CD4-positive, alpha-beta T cell treated with Interleukin-4 for 4 hours (primary cell): ENCODE results near the gene CCDC122.
"Not testable (repeated sequence)": the region's sequence is repeated elsewhere in the genome, so short reads cannot be mapped to it uniquely, and the experiment has no call there.

Source experiments
- DNase-seq: peaks from one replicate; pipeline ENCODE4 v3.0.0-alpha.2; 2020

Gene CCDC122

DNA sequence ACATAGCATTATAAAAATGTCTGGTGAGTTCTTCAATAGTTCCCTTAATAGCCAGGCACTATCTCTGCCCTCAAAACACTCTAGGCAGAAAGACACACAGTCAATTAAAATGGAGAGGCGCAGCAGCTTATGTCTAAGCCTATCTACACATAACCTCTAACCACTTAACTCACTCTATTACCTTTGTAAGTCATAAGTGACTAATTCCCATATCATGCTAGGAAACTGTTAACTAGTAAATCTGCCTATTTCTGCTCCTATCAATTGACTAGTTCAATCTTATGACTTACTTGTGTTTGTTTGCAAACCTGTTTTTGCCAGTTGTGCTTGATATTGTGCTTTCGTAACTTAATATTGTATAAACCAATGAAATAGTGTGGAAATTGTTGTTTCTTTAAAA is 3.2 kb downstream of the CCDC122 start:
- DNase-seq = no peak

DNA sequence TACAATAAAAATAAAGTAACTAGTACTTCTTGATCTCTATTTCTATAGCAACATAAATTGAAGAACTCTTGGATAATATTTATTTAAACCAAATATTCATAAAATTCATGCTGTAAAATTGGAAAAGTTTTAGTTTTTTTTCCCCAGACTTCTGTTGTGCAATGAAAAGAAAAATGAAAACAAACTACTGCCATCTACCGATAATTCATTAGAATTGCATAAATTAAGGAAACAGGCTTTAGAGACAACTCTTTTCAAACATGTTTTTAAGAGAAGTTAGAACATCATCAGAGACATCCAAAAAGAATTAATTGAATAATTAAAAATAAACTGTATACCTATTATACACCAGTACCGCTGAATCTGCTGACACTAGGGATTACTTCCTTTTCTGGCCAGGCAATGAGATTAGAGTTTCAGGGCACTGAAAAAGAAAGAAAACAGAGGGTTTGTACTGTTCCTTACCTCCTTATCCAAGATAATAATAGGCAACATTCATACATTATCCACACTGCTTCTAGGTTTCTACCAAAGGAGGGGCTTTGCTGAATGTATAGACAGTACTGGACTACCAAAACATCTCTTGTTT is 4.9 kb downstream of the CCDC122 start:
- DNase-seq = peak; percentile 13

DNA sequence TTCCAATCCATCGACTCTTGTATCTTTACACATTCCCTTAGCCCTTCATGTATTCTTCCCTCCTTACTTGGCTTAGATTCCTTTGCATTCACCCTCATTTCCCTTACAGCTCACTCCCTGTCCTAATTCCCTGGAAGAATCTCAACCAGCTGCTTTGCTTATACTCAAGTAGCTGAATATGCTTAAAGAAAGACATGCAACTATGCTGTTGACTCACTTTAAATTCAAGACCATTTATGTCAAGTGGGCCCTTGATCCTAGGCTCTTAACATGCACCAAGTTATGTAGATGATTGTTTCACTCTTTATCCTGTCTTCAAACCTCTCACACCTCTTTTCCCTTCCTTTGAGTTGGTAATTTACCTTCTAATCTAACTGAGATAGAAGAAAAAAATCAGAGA is 7.4 kb downstream of the CCDC122 start:
- DNase-seq = no peak

DNA sequence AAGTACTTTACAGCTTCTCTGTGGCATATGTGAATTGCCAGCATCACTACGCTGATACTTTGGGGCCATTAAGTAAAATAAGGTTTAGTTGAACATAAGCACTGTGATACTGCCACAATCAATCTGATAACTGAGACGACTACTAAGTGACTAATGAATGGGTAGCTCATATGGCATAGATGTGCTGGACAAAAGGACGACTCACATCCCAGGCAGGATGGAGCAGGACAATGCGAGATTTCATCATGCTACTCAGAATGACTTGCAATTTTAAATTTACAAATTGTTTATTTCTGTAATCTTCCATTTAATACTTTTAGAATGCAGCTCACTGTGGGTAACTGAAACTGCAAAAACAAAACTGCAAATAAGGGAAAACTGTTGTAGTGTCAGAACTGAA is 13.6 kb downstream of the CCDC122 start:
- no peak for DNase-seq

DNA sequence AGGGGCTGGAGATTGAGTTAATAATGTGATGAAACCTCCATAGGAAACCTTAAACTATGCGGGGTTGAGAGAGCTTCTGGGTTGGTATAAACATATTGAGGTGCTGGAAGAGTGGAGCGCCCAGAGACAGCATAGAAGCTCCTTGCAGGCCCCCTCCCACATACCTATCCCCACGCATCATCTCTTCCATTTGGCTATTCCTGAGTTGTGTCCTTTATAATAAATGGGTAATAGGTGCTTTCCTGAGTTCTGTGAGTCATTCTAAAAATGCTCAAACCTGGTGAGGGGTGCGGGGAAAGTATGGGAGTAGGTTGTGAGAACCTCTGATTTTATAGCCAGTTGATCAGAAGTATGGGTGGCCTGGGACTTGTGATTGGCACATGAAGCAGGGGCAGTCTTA is 14.6 kb downstream of the CCDC122 start:
- DNase-seq = no peak

DNA sequence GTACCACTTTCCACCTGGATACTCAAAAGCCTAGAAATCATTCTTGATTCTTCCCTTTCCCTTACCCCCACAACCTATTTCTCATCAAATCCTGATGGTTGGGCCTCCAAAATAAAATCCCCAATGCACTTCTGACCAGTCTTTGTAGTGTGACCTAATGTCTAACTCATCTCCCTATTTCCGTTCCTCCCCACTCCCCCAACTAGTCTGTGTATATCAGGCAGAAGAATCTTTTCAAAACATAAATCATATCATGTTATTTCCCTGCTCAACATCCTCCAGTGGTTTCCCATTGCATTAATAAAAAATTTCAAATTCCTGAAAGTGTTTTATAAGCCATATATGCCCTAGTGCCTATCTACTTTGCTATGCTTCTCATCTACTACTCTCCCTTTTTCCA is 17.7 kb downstream of the CCDC122 start:
- no peak for DNase-seq

DNA sequence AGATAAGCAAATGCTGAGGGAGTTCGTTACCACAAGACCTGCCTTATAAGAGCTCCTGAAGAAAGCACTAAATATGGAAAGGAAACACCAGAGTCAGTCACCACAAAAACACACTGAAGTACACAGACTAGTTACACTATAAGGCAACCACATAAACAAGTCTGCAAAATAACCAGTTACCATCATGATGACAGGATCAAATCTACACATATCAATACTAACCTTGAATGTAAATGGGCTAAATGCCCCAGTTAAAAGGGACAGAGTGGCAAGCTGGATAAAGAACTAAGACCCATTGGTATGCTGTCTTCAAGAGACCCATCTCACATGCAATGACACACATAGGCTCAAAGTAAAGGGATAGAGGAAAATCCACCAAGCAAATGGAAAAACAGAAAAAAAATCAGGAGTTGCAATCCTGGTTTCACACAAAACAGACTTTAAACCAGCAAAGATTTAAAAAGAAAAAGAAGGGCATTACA is 26.6 kb downstream of the CCDC122 start:
- no peak for DNase-seq

DNA sequence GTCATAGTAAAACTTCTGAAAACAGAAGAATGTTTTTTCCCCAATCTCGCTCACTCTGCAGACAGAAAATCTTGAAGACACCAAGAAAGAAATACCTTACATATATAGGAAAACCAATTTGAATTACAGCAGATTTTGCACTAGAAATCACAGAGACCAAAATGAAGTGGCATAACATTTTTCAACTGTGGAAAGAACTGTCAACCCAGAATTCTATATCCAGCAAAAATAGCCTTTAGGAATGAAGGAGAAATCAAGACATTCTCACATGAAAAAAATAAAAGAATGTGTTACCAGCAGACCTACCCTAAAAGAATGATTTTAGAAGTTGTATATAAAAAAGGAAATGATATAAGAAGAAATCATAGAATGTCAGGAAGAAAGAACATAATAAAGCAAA is 28.7 kb downstream of the CCDC122 start:
- DNase-seq = no peak

DNA sequence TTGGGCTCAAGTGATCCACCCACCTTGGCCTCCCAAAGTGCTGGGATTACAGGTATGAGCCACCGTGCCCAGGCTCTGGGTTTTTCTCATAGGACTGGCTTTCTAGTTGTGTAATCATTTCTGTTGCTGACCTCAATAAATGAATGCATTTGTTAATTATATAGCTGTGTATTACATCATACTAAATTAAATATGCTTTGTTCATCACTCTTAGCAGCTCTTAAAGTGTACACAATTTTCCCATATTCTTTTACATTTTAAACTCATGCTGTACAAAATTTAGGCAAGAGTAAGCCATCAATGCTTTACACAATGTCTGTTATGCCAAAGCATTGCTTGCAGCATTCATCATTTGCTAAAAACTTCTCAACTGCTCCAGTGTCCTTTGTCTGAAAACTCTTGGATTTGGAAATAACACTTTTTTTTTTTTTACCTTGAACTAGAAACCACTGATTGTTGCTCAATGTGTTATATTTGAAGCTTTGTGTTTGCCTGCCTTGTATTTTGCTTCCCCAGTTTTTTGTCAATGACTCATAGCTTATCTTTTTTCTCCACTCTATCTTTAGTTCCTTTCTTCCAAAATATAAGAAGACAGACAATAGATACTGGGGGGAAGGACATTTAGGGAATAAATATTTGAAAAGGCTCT is 31.4 kb downstream of the CCDC122 start:
- DNase-seq = no peak

DNA sequence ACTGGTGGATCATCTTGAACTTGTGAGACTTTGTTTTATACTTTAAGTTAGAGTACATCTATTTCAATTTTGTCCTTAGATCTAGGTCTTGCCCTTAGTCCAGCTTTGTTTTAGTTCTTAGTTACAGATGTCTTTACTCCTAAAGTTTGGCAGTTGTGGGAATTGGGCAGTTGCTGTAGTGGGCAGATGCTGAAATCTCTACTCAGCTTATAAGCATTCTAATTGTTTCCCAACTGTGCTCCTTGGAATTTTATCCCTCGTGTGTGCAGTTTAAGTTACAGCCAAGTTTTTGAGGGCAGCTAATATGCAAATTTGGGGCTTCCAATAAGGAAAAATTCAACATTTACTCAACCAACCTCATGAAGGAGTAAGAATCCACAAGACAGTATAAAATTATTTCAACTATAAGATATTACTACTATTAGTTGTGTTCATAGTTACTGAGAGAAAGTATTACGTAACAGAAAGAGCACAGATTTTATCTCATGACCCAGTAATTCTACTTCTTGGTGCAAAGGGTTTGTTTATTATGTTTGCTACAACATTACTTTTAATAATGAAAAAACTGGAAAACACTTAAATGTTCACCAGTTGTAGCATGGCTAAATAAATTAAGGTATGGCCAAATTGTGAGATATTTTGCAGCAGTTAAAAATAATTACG is 32.9 kb downstream of the CCDC122 start:
- DNase-seq = no peak

DNA sequence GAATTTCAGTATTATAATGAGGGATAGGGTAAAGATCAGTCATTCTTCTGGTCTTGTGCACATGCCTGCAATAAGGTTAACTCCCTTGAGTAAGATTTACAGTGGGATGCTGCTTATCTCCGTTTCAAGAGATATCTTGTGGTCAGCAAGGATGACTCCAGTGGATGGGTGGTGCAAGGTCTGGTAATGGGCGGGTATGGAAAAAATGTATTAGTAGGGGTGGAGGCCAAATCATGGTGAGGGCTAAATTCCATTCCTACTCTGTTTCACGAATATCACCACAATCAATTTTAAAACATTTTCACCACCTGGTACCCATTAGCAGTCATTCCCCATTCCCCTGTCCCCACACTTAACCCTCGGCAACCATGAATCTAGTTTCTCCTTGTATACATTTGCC is 40.6 kb downstream of the CCDC122 start:
- DNase-seq = no peak

DNA sequence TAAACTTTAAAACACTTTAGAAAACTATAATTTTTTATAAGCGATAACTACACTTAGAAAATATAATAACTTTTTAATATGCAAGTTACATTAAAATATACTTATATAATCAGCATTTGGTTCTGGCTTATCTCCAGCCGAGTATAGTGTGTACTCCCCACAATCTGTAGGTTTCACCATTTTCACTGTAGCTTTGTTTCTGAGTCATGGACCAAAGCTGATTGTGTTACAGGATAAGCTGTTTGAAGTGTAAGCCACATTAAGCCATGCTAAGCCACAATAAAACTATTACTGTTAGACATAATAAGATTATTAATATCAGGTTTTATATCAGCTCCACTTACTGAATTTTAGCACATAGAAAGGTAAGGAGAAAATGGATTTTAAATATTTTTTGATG is 43.8 kb downstream of the CCDC122 start:
- no peak for DNase-seq

DNA sequence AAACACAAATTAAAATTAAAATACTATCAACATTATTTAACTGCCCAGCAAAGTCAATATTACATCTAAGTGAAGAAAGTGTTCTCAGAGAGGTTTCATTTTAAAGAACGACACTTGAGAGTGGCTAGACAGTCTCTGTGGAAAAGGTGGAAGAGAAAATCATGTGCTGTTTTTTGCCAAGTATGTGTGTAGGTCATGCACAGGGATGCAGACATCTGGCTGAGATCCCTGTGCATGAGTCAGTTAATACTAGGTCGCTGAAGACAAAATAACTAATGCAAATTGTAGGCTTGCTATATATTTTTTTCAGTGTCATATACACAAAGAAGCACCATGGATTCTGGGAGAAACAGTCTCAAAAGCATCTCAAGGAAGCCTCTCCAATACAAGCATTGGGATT is 48.5 kb downstream of the CCDC122 start:
- no peak for DNase-seq

DNA sequence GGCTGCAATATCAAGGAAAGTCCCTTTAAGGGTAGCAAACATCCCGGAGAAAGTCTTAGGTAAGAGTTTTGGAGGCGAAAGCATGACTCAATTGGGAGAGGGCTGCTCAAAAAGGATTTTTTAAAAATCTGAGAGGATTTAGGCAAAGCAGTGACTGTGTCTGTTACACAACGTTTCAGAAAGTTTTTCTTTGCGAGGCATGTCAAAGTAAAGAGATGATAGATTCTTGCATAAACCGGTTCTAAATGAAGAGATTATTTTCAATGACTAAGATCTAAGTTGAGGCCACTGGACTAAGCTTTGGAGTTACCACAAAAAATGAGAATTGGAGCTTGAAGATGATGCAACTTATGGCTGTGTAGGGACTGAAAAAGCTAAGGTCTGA is 49.1 kb downstream of the CCDC122 start:
- no peak for DNase-seq

DNA sequence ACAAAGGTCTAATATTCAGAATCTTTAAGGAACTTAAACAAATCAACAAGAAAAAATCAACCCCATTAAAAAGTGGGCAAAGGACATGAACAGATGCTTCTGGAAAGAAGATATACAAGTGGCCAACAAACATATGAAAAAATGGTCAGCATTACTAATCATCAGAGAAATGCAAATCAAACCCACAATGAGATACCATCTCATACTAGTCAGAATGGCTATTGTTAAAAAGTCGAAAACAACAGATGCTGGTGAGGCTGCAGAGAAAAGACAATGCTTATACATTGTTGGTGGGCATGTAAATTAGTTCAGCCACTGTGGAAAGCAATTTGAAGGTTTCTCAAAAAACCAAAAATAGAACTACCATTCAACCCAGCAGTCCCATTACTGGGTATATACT is 54.9 kb downstream of the CCDC122 start:
- DNase-seq = not testable (repeated sequence)

DNA sequence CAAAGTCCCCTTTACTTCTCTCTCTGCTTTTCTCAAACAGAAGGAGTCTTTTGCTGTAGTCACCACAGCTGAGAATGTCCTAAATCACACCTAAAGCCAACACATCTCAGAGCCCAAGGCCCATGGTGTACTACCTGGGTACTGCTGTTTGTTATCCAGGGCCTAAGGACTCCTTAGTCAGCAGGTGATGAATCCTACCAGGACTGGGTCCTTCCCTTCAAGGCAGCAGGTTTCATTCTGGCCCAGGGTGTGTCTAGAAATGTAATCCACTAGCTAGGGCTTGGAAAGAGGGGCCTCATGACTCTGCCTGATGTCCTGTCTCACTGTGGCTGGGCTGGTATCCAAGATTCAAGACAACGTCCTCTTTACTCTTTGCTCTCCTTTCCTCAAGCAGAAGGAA is 56.6 kb downstream of the CCDC122 start:
- DNase-seq = no peak

DNA sequence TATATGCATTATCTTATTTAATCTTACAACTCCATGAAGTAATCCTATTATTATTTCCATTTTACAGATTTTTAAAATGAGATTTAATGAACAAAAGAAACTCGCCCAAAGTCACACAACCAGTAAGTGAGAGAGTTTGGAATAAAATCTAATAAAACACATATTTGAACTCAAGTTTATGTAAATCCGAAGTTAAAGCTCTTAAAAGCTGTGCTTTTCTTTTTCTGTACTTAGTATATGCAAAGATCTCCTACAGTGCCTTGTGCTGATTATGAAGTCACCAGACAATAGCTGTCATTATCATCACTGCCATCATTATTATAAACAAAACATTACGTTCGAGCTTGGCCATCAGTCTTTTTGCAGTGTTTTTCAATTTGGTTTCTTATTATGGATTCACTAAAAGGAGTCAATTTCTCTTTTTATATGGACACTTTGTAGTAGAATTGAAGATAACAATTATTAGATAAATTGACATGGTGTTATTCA is 63.1 kb downstream of the CCDC122 start:
- no peak for DNase-seq

DNA sequence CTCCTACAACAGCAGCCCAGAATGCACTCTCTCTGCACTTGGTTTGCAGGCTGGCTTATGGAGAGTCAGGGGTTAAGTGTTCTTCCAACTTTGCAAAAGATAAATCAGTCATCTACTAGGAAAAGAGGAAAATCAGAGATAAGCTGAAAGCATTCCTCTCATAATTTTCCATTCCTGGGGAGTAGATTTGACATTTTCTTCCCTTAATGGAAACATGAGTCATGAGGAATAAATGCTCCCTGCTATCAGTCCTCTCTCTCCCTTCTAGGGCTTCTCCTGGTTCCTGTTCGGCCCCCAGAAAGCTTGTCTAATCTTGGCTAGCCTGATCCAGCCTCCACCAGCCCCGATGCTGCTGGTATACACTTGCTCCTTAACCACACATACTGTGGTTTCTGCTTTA is 64.3 kb downstream of the CCDC122 start:
- no peak for DNase-seq

DNA sequence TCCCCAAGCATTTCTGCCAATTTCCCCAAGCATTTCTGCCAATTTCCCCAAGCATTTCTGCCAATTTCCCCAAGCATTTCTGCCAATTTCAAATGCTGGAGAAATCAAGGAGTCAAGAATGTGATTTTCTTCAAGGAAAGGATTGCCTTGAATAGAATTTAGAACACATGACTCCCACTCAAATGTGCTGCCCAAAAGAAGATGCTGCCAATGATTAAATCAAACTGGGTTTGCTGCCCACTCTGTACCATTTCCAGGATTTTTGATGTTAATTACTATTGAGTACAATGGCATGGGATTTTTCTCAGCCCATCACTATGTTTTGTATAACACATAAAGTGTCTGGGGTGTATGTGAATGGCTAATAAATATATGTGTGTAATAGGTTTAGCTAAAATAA is 70.9 kb downstream of the CCDC122 start:
- no peak for DNase-seq

DNA sequence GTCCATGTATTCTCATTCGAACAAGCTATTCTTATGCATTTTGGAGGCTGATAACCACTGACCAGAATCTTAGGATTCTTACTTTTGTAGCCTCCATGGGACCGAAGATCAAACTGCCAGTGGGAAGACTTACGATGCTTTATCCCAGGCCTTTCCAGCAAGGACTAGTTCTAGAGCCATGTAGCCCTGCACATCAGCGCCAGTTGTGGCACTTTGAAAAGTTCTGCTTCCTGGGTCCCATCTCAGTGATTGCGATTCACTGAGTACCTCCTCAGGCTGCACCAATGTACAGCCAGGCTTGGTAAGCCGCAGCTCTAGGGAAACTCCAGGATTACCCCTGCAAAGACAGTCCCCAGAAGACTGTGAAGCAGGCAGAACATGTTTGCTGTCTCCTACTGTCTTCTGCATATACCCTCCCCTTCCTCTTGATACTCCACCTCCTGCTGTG is 73.8 kb downstream of the CCDC122 start:
- no peak for DNase-seq

DNA sequence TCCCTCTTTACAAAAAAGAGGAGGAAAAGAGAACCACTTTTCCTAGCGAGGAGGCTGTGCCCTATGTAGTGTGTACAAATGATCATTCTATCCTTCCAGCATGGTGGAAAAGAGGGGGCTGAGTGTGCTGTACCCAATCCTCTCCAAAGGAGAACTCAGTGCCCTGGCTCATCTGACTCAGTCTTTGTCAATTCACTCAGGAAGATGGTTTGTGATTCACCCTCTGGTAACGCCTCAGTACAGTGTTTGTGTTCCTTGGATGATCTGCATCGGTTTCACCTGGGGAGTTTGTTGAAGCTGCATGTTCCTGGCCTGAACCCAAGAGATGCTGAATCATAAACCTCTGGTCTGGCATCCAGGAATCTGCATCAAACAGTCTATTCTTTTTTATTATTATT is 74.5 kb downstream of the CCDC122 start:
- no peak for DNase-seq

DNA sequence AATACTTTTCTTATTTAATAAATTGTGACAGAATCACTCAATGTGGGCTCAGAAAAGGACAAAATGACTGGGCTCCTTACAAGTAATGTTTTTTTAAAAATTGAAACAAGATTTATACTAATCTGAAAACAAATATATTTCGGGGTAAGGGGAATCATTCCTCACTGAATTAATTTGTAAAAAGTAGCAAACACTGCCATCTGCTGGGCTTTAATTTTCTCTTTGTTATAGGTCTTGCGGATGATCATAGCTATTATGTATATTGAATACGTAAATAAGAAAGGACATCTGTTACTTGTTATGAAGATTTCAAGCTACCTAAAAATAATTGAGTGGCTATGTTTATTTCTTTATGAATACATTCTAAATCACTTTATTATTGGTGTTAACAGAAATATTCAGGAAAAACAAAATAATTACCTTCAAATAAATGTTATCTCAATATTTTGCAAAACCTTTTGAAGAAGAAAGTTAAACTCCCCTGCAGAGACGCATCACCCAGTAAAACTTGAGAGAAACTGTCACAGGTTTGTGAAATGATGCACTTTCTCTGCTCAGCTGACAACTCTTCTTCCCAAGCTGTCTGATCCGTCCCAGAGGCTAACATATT is 75.0 kb downstream of the CCDC122 start:
- DNase-seq = peak; percentile 60

DNA sequence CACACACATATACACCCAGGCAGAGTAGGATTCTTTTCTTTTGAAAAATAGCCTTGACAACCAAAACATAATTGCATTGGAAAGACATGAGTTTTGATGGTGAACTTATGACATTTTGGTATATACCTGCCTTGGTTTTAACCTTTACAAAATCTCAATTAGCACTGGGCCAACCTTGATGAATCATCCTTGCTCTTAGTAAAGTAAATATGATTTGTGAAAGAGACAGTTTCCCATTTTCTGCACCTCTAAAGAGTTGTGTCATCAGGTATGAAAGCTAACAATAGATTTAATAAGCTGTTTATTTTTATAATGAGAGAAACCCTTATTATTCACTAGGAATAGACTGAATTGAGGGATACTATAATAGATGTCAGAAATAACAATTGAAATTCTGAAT is 77.0 kb downstream of the CCDC122 start:
- no peak for DNase-seq

DNA sequence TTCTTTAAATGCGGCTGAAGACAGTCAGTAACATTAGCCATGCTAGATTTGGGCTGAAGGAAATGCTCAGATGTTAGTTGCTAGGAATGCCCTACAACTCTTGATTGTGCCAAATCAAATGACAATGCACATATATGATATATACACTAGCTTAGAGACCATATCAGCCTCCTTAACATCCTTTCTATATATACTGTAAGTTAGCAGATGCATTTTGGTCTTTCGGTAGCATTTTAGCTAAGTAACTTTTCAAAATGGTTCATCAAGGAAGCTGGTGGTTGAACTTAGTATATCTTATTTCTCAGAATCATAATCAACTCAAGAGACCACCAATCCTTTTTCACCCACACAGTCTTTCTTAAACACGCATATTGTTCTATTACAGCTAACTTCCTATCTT is 78.7 kb downstream of the CCDC122 start:
- DNase-seq = no peak
